Measurements from ENCODE around the gene GABARAP.

GRCh38 chr17:7215136-7215638, 27.1 kb downstream of the GABARAP start:
- TF ChIP-seq RXRA (IDR thresholded peaks at IDR 0.05; ENCODE audit: insufficient read depth, low read depth, low read length): no peak
- no peak for TF ChIP-seq CTCF (IDR thresholded peaks at IDR 0.05; ENCODE audit: control extremely low read depth in 1 of 3, insufficient read depth in 1 of 3, low read depth in 1 of 3, low read length in 3 of 3)
- no peak for TF ChIP-seq EP300 (IDR thresholded peaks at IDR 0.05; ENCODE audit: borderline replicate concordance in 1 of 2, low read depth in 2 of 2, low read length in 2 of 2)
